Measurements from ENCODE around the gene C10orf67.

Gene C10orf67

GRCh38 chr10:23158370-23158769 lies 186.2 kb downstream of the C10orf67 start:
- DNase-seq = peak; percentile 59 to 77 (median 72)

- DNase-seq = peak; percentile 15 to 57 (median 30)
These were observed 186.8 kb downstream of the C10orf67 start for GRCh38 chr10:23157691-23158369.

- no peak for DNase-seq
These were observed 187.3 kb downstream of the C10orf67 start for GRCh38 chr10:23157239-23157681.

GRCh38 chr10:23156447-23157150 lies 188.0 kb downstream of the C10orf67 start:
- no peak for DNase-seq

- no peak for DNase-seq
These were observed 189.4 kb downstream of the C10orf67 start for GRCh38 chr10:23155169-23155568.
